Spleen (tissue), 7 donors: ENCODE data around the gene ACADL.

Source experiments
- CTCF ChIP-seq, 11 experiments: fragments of 200-600 bp in 7 of 11; fragments of 450-650 bp in 4 of 11; sonication (generic) in 4 of 11; IDR thresholded peaks in 8 of 11; conservative IDR thresholded peaks in 3 of 11; 1 replicate in 7 of 11; 2 replicates in 4 of 11; pipeline versions ENCODE4 v1.4.0 to v1.8.0; 2016 to 2021; ENCODE audit warnings: antibody characterized with exemption in 11 of 11, inconsistent platforms in 4 of 11, mild to moderate bottlenecking in 1 of 11
- POLR2A ChIP-seq, 3 donors: fragments of 450-650 bp; IDR thresholded peaks; one replicate each; pipeline ENCODE4 v1.5.1; 2017; ENCODE audit warnings: antibody characterized with exemption in 3 of 3, mild to moderate bottlenecking in 1 of 3
- POLR2AphosphoS5 ChIP-seq, 3 donors: sonication (generic); formaldehyde crosslinking; IDR thresholded peaks; one replicate each; pipeline ENCODE4 v1.5.1; 2017; ENCODE audit warnings: antibody characterized with exemption in 3 of 3
- donor health status: DM: no; HTN: no; CAD: no; lungs with moderate emphysema.
- donor health status: DM: no; HTN: no; CAD: no.
- donor health status: DM: no; HTN: no; CAD: no.

- TF ChIP-seq CTCF (IDR thresholded peaks at IDR 0.05 in 8 of 11, conservative IDR thresholded peaks at IDR 0.05 in 3 of 11) (no peak), POLR2AphosphoS5 (IDR thresholded peaks at IDR 0.05) (no peak), POLR2A (IDR thresholded peaks at IDR 0.05) (no peak)
These were observed 35.7 kb downstream of the ACADL start for GRCh38 chr2:210189452-210190138.
